Hepatocyte (in vitro differentiated cells): ENCODE measurements around the gene ZFP36.

ENCODE experiments used
- EZH2 ChIP-seq: fragments of 200-600 bp; sonication (generic); IDR thresholded peaks from 2 replicates; pipeline ENCODE4 v1.6.1; 2016; ENCODE audit warnings: antibody characterized with exemption, mild to moderate bottlenecking, borderline replicate concordance
- EZH2phosphoT487 ChIP-seq: fragments of 200-600 bp; sonication (generic); IDR thresholded peaks from one replicate; pipeline ENCODE4 v1.6.1; 2018; ENCODE audit warnings: antibody characterized with exemption, mild to moderate bottlenecking, low read depth, moderate library complexity; ENCODE audit not compliant: unreplicated experiment, severe bottlenecking
- TF ChIP-seq, protein P1 (sequence below): fragments of 200-600 bp; sonication (generic); IDR thresholded peaks from 2 replicates; pipeline ENCODE4 v1.5.1; 2016; ENCODE audit warnings: antibody characterized with exemption, mild to moderate bottlenecking; ENCODE audit not compliant: poor library complexity

DNA sequence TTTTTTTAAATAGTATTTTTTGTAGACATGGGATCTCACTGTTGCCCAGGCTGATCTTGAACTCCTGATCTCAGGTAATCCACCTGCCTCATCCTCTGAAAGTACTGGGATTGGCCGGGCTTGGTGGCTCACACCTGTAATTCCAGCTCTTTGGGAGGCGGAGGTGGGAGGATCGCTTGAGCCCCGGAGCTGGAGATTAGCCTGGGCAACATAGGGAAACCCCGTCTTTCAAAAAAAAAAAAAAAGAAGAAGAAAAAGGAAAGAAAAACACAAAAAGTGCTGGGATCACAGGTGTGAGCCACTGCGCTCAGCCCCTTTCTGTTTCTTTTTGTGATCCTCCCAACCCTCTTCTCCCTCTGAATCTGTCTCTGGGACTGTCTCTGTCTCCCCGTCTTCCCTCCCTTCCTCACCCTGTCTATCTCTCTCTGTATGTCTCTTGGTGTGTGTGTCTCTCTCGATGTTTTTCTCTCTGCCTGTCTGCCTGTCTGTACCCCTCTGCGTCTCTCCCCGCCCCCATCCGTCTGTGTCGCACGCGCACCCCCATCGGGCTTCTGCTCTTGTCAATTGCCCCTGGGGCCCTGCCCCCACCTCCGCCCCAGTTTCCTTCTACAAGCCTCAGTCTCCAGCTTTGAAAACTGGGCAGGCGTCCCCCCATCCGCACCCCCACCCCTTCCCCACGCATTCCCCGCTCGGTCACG lies 540 bp upstream of the ZFP36 start:
- TF ChIP-seq, protein P1, sequence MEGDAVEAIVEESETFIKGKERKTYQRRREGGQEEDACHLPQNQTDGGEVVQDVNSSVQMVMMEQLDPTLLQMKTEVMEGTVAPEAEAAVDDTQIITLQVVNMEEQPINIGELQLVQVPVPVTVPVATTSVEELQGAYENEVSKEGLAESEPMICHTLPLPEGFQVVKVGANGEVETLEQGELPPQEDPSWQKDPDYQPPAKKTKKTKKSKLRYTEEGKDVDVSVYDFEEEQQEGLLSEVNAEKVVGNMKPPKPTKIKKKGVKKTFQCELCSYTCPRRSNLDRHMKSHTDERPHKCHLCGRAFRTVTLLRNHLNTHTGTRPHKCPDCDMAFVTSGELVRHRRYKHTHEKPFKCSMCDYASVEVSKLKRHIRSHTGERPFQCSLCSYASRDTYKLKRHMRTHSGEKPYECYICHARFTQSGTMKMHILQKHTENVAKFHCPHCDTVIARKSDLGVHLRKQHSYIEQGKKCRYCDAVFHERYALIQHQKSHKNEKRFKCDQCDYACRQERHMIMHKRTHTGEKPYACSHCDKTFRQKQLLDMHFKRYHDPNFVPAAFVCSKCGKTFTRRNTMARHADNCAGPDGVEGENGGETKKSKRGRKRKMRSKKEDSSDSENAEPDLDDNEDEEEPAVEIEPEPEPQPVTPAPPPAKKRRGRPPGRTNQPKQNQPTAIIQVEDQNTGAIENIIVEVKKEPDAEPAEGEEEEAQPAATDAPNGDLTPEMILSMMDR, result no peak
- no peak for TF ChIP-seq EZH2phosphoT487
- TF ChIP-seq EZH2, result no peak
